IMR-90 (cell line): ENCODE measurements around the gene MTRF1L. TPM values are rescaled to one million over a fixed set of nuclear protein-coding genes. Genes with fewer than 3 reads are reported as not detected.

Experiments used
- ATAC-seq: fragments of 200-7000 bp; cut with Tn5 transposase; 2 replicates; pipeline ENCODE4 v1.9.1; 2020; ENCODE audit warnings: low read depth, mild to moderate bottlenecking, moderate library complexity
- BruUV-seq: library from RNA; stranded (reverse); fragments of 400-500 nt; replicated peaks from 2 replicates; lab custom pipeline; 2021; lab: Mats Ljungman, UMichigan
- CTCF ChIA-PET: fragments of 300-600 bp; formaldehyde crosslinking; extraction: SDS; loops from one replicate; lab custom pipeline; 2021; ENCODE audit warnings: antibody characterized with exemption; lab: Yijun Ruan, JAX
- POLR2A ChIA-PET: fragments of 300-600 bp; sonication (Branson Sonifier 250); formaldehyde crosslinking; loops from one replicate; lab custom pipeline; 2022; ENCODE audit warnings: antibody characterized with exemption; ENCODE audit not compliant: unreplicated experiment; lab: Charles Lee
- DNase-seq: peaks from one replicate; pipeline ENCODE4 v3.0.0; 2013
- H2AFZ ChIP-seq: replicated peaks from 2 replicates; pipeline ENCODE3; 2013; ENCODE audit warnings: low read length, mild to moderate bottlenecking; ENCODE audit not compliant: poor library complexity
- H2AK5ac ChIP-seq: 2 replicates; pipeline ENCODE4 v1.6.1; 2013; ENCODE audit warnings: low read depth, low read length, inconsistent platforms
- H2AK9ac ChIP-seq: replicated peaks from 2 replicates; pipeline ENCODE3; 2013; ENCODE audit warnings: mild to moderate bottlenecking, low read depth, low read length, moderate library complexity; ENCODE audit not compliant: poor library complexity
- H2BK120ac ChIP-seq: 2 replicates; pipeline ENCODE4 v1.6.1; 2013; ENCODE audit warnings: low read depth, low read length, inconsistent platforms
- H2BK15ac ChIP-seq: 3 replicates; pipeline ENCODE4 v1.6.1; 2013; ENCODE audit warnings: low read depth, low read length, inconsistent platforms
- H2BK20ac ChIP-seq: 2 replicates; pipeline ENCODE4 v1.6.1; 2013; ENCODE audit warnings: low read depth, mild to moderate bottlenecking, inconsistent platforms, low read length, moderate library complexity
- H2BK5ac ChIP-seq: 2 replicates; pipeline ENCODE4 v1.6.1; 2013; ENCODE audit warnings: mild to moderate bottlenecking, low read depth, low read length, inconsistent platforms; ENCODE audit not compliant: poor library complexity, severe bottlenecking
- H3K14ac ChIP-seq: replicated peaks from 2 replicates; pipeline ENCODE4 v1.6.1; 2013; ENCODE audit warnings: low read depth, low read length, inconsistent platforms
- H3K18ac ChIP-seq: 2 replicates; pipeline ENCODE4 v1.6.1; 2013; ENCODE audit warnings: low read depth, low read length, control low read depth
- H3K23ac ChIP-seq: 2 replicates; pipeline ENCODE4 v1.6.1; 2013; ENCODE audit warnings: low read depth, low read length, inconsistent platforms
- H3K27ac ChIP-seq: 2 replicates; pipeline ENCODE4 v1.5.1; 2013; ENCODE audit warnings: mild to moderate bottlenecking, control low read depth, low read length; ENCODE audit not compliant: insufficient read depth
- H3K27me3 ChIP-seq: 2 replicates; pipeline ENCODE4 v1.6.1; 2013; ENCODE audit warnings: low read length; ENCODE audit not compliant: control insufficient read depth, insufficient read depth
- H3K36me3 ChIP-seq: 2 replicates; pipeline ENCODE4 v1.6.1; 2013; ENCODE audit warnings: low read length, mixed read lengths; ENCODE audit not compliant: control insufficient read depth, insufficient read depth
- H3K4ac ChIP-seq: 2 replicates; pipeline ENCODE4 v1.6.1; 2013; ENCODE audit warnings: low read depth, low read length, inconsistent platforms
- H3K4me1 ChIP-seq: 2 replicates; pipeline ENCODE4 v1.6.1; 2013; ENCODE audit warnings: low read length, mixed read lengths; ENCODE audit not compliant: control insufficient read depth, insufficient read depth
- H3K4me2 ChIP-seq: 2 replicates; pipeline ENCODE4 v1.6.1; 2013; ENCODE audit warnings: low read depth, mild to moderate bottlenecking, control low read depth, low read length, moderate library complexity
- H3K4me3 ChIP-seq: 2 replicates; pipeline ENCODE4 v1.5.1; 2013; ENCODE audit warnings: low read depth, mild to moderate bottlenecking, control low read depth, low read length, moderate library complexity; ENCODE audit not compliant: insufficient read depth
- H3K56ac ChIP-seq: 2 replicates; pipeline ENCODE4 v1.6.1; 2013; ENCODE audit warnings: low read length, inconsistent platforms; ENCODE audit not compliant: insufficient read depth; ENCODE audit errors: extremely low read depth
- H3K79me1 ChIP-seq, 2 experiments: 2 replicates each; pipeline ENCODE4 v1.6.1; 2013; ENCODE audit warnings: low read length in 2 of 2, inconsistent platforms in 1 of 2, low read depth in 1 of 2
- H3K9ac ChIP-seq: 2 replicates; pipeline ENCODE4 v1.6.1; 2013; ENCODE audit warnings: low read depth, low read length, control low read depth
- H3K9me1 ChIP-seq: 2 replicates; pipeline ENCODE4 v1.6.1; 2013; ENCODE audit warnings: low read length, inconsistent platforms; ENCODE audit not compliant: insufficient read depth
- H3K9me3 ChIP-seq: 2 replicates; pipeline ENCODE4 v1.6.1; 2013; ENCODE audit warnings: low read length; ENCODE audit not compliant: control insufficient read depth, insufficient read depth
- H4K20me1 ChIP-seq: 2 replicates; pipeline ENCODE4 v1.6.1; 2013; ENCODE audit warnings: low read length, inconsistent platforms; ENCODE audit not compliant: insufficient read depth
- H4K5ac ChIP-seq: 2 replicates; pipeline ENCODE4 v1.6.1; 2013; ENCODE audit warnings: mild to moderate bottlenecking, low read depth, low read length, control low read depth
- H4K8ac ChIP-seq, 2 experiments: 2 replicates each; pipeline ENCODE4 v1.6.1; 2013; ENCODE audit warnings: low read depth in 2 of 2, low read length in 2 of 2, control low read depth in 1 of 2, inconsistent platforms in 1 of 2
- H4K91ac ChIP-seq: 2 replicates; pipeline ENCODE4 v1.6.1; 2013; ENCODE audit warnings: low read depth, low read length, inconsistent platforms; ENCODE audit not compliant: insufficient read depth
- BHLHE40 ChIP-seq: fragments of 150-350 bp; IDR thresholded peaks from 2 replicates; pipeline ENCODE4 v1.6.1; 2016; ENCODE audit warnings: mild to moderate bottlenecking, low read depth, low read length
- CEBPB ChIP-seq: IDR thresholded peaks from 2 replicates; pipeline ENCODE4 v1.6.1; 2012; ENCODE audit warnings: low read depth, low read length, improper control_type of control experiment
- FOS ChIP-seq: fragments of 150-350 bp; IDR thresholded peaks from 2 replicates; pipeline ENCODE4 v1.6.1; 2016; ENCODE audit warnings: low read depth, low read length
- MAFK ChIP-seq: IDR thresholded peaks from 2 replicates; pipeline ENCODE4 v1.6.1; 2012; ENCODE audit warnings: low read depth, low read length, improper control_type of control experiment
- MAZ ChIP-seq: IDR thresholded peaks from 2 replicates; pipeline ENCODE4 v1.6.1; 2012; ENCODE audit warnings: low read depth, mild to moderate bottlenecking, low read length, improper control_type of control experiment, moderate library complexity, borderline replicate concordance
- MXI1 ChIP-seq: IDR thresholded peaks from 2 replicates; pipeline ENCODE4 v1.6.1; 2012; ENCODE audit warnings: low read depth, mild to moderate bottlenecking, low read length, moderate library complexity, borderline replicate concordance
- NFE2L2 ChIP-seq: fragments of 150-350 bp; IDR thresholded peaks from 2 replicates; pipeline ENCODE4 v1.6.1; 2016; ENCODE audit warnings: low read depth, mild to moderate bottlenecking, low read length
- POLR2A ChIP-seq: IDR thresholded peaks from 2 replicates; pipeline ENCODE4 v1.6.1; 2012; ENCODE audit warnings: mild to moderate bottlenecking, low read depth, low read length
- RAD21 ChIP-seq: IDR thresholded peaks from 2 replicates; pipeline ENCODE4 v1.6.1; 2012; ENCODE audit warnings: low read length, improper control_type of control experiment
- RCOR1 ChIP-seq: IDR thresholded peaks from 2 replicates; pipeline ENCODE4 v1.6.1; 2012; ENCODE audit warnings: mild to moderate bottlenecking, low read length, improper control_type of control experiment; ENCODE audit not compliant: insufficient replicate concordance
- RFX5 ChIP-seq: IDR thresholded peaks from 2 replicates; pipeline ENCODE4 v1.8.0; 2012; ENCODE audit warnings: low read depth, mild to moderate bottlenecking, low read length, moderate library complexity
- WGBS, 2 experiments: methylation state at CpG; one replicate each; pipeline versions ENCODE4 v1.1.5 to v1.1.7; 2013; ENCODE audit warnings: missing lambda C conversion rate in 2 of 2; ENCODE audit not compliant: insufficient read length in 1 of 2; ENCODE audit errors: extremely low coverage in 2 of 2; 5-methylcytosine and 5-hydroxymethylcytosine counted together
- dilution Hi-C: fragments of 300-500 bp; cut with HindIII; formaldehyde crosslinking; loops from one replicate; pipeline ENCODE4 v1.14.3; 2018; ENCODE audit warnings: low sequenced_read_pairs; ENCODE audit not compliant: unreplicated experiment
- in situ Hi-C: fragments of 300-500 bp; cut with MboI; formaldehyde crosslinking; loops from 3 replicates; pipeline ENCODE4 v1.14.3; 2019; ENCODE audit warnings: low sequenced_read_pairs, inconsistent platforms, mixed read lengths
- intact Hi-C: fragments of 100-400 bp; cut with micrococcal nuclease; formaldehyde crosslinking; loops from 2 replicates; pipeline ENCODE4 v1.10.0; 2022
- polyA plus RNA-seq, 3 experiments: library from polyadenylated mRNA; depleted of rRNA; stranded (reverse); fragments of >200 nt; gene quantifications; 2 replicates each; pipeline ENCODE4 v1.2.3, GENCODE V29; 2012; ENCODE audit warnings: low replicate concordance in 1 of 3
- total RNA-seq: library from RNA; depleted of rRNA; stranded (reverse); fragments of >200 nt; gene quantifications from 2 replicates; pipeline ENCODE4 v1.2.3, GENCODE V29; 2012
- TF ChIP-seq, protein P1 (sequence below): fragments of 150-350 bp; IDR thresholded peaks from 2 replicates; pipeline ENCODE4 v1.6.1; 2017; ENCODE audit warnings: mild to moderate bottlenecking, antibody characterized with exemption, low read length, low read depth
- TF ChIP-seq, protein P2 (sequence below): fragments of 150-350 bp; IDR thresholded peaks from 2 replicates; pipeline ENCODE4 v1.6.1; 2016; ENCODE audit warnings: low read depth, mild to moderate bottlenecking, low read length, moderate library complexity, borderline replicate concordance

MTRF1L gene
- total and polyA plus RNA-seq, 2 of the 4 experiments (the other 2 are of a cell fraction), result 6.9 to 11.1 TPM

DNA sequence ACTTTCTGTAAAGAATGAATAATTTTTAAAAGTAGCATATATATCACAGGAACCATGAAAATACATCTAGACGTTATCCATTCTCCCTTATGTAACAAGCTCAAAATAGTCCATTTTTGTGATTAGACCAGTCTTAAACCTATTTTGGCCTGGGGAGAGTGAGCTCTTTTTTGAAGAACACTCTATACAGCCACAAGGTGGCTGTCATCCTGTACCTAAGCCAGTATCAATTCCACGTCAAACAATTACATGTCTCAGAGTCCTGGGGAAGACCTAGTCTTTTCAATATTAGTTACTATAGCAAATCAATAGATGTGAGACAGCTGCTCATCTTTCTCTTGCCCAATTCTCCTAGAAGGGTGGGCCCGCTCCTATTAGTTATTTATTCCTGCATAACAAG lies 48.1 kb downstream of the MTRF1L start:
- in situ Hi-C loops (loop anchor here (10.0 kb wide), 2 partner anchors 210 to 480 kb away; no protein-coding TSS in a partner anchor), intact Hi-C loops (loop anchor here (5.0 kb wide), 1 partner anchor 358 kb away; no protein-coding TSS in a partner anchor)

More for the DNA sequence above, 48.1 kb downstream of the MTRF1L start:
- TF ChIP-seq POLR2A (no peak), MAZ (no peak), RAD21 (no peak), NFE2L2 (no peak), FOS (no peak), RFX5 (no peak), BHLHE40 (no peak), CEBPB (no peak), MXI1 (no peak), MAFK (no peak), RCOR1 (no peak)
- TF ChIP-seq, protein P1, sequence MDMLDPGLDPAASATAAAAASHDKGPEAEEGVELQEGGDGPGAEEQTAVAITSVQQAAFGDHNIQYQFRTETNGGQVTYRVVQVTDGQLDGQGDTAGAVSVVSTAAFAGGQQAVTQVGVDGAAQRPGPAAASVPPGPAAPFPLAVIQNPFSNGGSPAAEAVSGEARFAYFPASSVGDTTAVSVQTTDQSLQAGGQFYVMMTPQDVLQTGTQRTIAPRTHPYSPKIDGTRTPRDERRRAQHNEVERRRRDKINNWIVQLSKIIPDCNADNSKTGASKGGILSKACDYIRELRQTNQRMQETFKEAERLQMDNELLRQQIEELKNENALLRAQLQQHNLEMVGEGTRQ, result no peak
- TF ChIP-seq, protein P2, sequence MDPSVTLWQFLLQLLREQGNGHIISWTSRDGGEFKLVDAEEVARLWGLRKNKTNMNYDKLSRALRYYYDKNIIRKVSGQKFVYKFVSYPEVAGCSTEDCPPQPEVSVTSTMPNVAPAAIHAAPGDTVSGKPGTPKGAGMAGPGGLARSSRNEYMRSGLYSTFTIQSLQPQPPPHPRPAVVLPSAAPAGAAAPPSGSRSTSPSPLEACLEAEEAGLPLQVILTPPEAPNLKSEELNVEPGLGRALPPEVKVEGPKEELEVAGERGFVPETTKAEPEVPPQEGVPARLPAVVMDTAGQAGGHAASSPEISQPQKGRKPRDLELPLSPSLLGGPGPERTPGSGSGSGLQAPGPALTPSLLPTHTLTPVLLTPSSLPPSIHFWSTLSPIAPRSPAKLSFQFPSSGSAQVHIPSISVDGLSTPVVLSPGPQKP, result no peak
- no peaks in the 10 kb centered on the region for H3K4me1 ChIP-seq
- ChIA-PET POLR2A (no interaction called here), CTCF (interaction anchor here (0.6 to 1.2 kb wide), 5 partner anchors 11 to 1161 kb away, joined by 3 to 5 read pairs (median 3); no protein-coding TSS in a partner anchor)
- H3K36me3 ChIP-seq, result no peaks in the 10 kb centered on the region
- H2BK5ac ChIP-seq, result no peak overlapping the region
- dilution Hi-C loops, result no loop called here
- no peak overlapping the region for H2AFZ ChIP-seq
- H3K56ac ChIP-seq, result no peak overlapping the region
- no peak for DNase-seq
- H2AK5ac ChIP-seq, result no peak overlapping the region
- H3K18ac ChIP-seq, result no peak overlapping the region
- H4K20me1 ChIP-seq, result no peaks in the 10 kb centered on the region
- H4K91ac ChIP-seq, result no peak overlapping the region
- no peak overlapping the region for H3K14ac ChIP-seq
- H4K8ac ChIP-seq, result no peak overlapping the region
- H2BK20ac ChIP-seq, result no peak overlapping the region
- no TSS peak for BruUV-seq
- H3K9me3 ChIP-seq, result no peaks in the 10 kb centered on the region
- H4K5ac ChIP-seq, result no peak overlapping the region
- no peak overlapping the region for H3K27ac ChIP-seq
- no CpG with 5 or more reads among the region's 3 CpGs for whole genome bisulfite sequencing, 2 experiments
- no peak overlapping the region for H2BK15ac ChIP-seq
- H3K9ac ChIP-seq, result no peak overlapping the region
- no peak overlapping the region for H3K4ac ChIP-seq
- no peak for ATAC-seq
- H3K9me1 ChIP-seq, result no peaks in the 10 kb centered on the region
- no peaks in the 10 kb centered on the region for H3K27me3 ChIP-seq
- H3K79me1 ChIP-seq, result no peaks in the 10 kb centered on the region
- H3K4me2 ChIP-seq, result no peak overlapping the region
- no peak overlapping the region for H2AK9ac ChIP-seq
- no peak overlapping the region for H3K4me3 ChIP-seq
- no peak overlapping the region for H3K23ac ChIP-seq
- no peak overlapping the region for H2BK120ac ChIP-seq
